ENCODE results near the gene EVA1C.

Gene EVA1C

GRCh38 chr21:32413697-32414578, 1.4 kb downstream of the EVA1C start:
- H3K27ac ChIP-seq (ENCODE audit: low read length), result no peak overlapping the region
- no peaks in the 10 kb centered on the region for H3K79me2 ChIP-seq (ENCODE audit: low read length)
- no peaks in the 10 kb centered on the region for H3K9me3 ChIP-seq (ENCODE audit: insufficient read depth, low read length)
- no peak for TF ChIP-seq CTCF (IDR thresholded peaks at IDR 0.05; ENCODE audit: low read depth, low read length)
- no peak for TF ChIP-seq EZH2phosphoT487 (IDR thresholded peaks at IDR 0.05; ENCODE audit: low read depth)
- H3K4me1 ChIP-seq (ENCODE audit: low read length), result no peaks in the 10 kb centered on the region
- no peak overlapping the region for H3K4me3 ChIP-seq (ENCODE audit: low read length)
- H4K20me1 ChIP-seq (ENCODE audit: insufficient read depth, low read length), result no peaks in the 10 kb centered on the region
- H3K4me2 ChIP-seq (ENCODE audit: low read length), result no peak overlapping the region
- H3K36me3 ChIP-seq (replicated peaks; ENCODE audit: low read depth, low read length), result no peaks in the 10 kb centered on the region
- no peak overlapping the region for H3K9ac ChIP-seq (ENCODE audit: low read length)
- no peaks in the 10 kb centered on the region for H3K27me3 ChIP-seq (ENCODE audit: low read depth, low read length)
- H2AFZ ChIP-seq (ENCODE audit: low read depth, low read length), result no peak overlapping the region

- no peaks in the 10 kb centered on the region for H3K4me1 ChIP-seq (ENCODE audit: low read length)
- H3K9ac ChIP-seq (ENCODE audit: low read length), result no peak overlapping the region
- H3K9me3 ChIP-seq (ENCODE audit: insufficient read depth, low read length), result no peaks in the 10 kb centered on the region
- H3K27ac ChIP-seq (ENCODE audit: low read length), result no peak overlapping the region
- H4K20me1 ChIP-seq (ENCODE audit: insufficient read depth, low read length), result no peaks in the 10 kb centered on the region
- no peak overlapping the region for H3K4me3 ChIP-seq (ENCODE audit: low read length)
- no peak overlapping the region for H3K4me2 ChIP-seq (ENCODE audit: low read length)
- H3K36me3 ChIP-seq (replicated peaks; ENCODE audit: low read depth, low read length), result no peaks in the 10 kb centered on the region
- no peak overlapping the region for H2AFZ ChIP-seq (ENCODE audit: low read depth, low read length)
- no peak for TF ChIP-seq EZH2phosphoT487 (IDR thresholded peaks at IDR 0.05; ENCODE audit: low read depth)
- no peak for TF ChIP-seq CTCF (IDR thresholded peaks at IDR 0.05; ENCODE audit: low read depth, low read length)
- no peaks in the 10 kb centered on the region for H3K79me2 ChIP-seq (ENCODE audit: low read length)
- H3K27me3 ChIP-seq (ENCODE audit: low read depth, low read length), result no peaks in the 10 kb centered on the region
Observed at GRCh38 chr21:32414579-32415358, 2.3 kb downstream of the EVA1C start.

GRCh38 chr21:32415451-32416398, 3.2 kb downstream of the EVA1C start:
- Histone ChIP-seq H2AFZ (ENCODE audit: low read depth, low read length) (no peak overlapping the region), H3K27ac (ENCODE audit: low read length) (no peak overlapping the region), H3K9ac (ENCODE audit: low read length) (no peak overlapping the region), H3K4me2 (ENCODE audit: low read length) (no peak overlapping the region), H3K27me3 (ENCODE audit: low read depth, low read length) (no peaks in the 10 kb centered on the region), H3K79me2 (ENCODE audit: low read length) (no peaks in the 10 kb centered on the region), H3K4me3 (ENCODE audit: low read length) (no peak overlapping the region), H3K36me3 (replicated peaks; ENCODE audit: low read depth, low read length) (no peaks in the 10 kb centered on the region), H3K9me3 (ENCODE audit: insufficient read depth, low read length) (no peaks in the 10 kb centered on the region), H3K4me1 (ENCODE audit: low read length) (no peaks in the 10 kb centered on the region), H4K20me1 (ENCODE audit: insufficient read depth, low read length) (no peaks in the 10 kb centered on the region)
- no peak for TF ChIP-seq EZH2phosphoT487 (IDR thresholded peaks at IDR 0.05; ENCODE audit: low read depth)
- no peak for TF ChIP-seq CTCF (IDR thresholded peaks at IDR 0.05; ENCODE audit: low read depth, low read length)

Data from OCI-LY3 (cell line).